NB4 (cell line): ENCODE data around the gene SMIM5.

Experiments used
- POLR2A ChIP-seq: IDR thresholded peaks from 2 replicates; pipeline ENCODE4 v1.6.1; 2011; ENCODE audit warnings: mild to moderate bottlenecking; ENCODE audit not compliant: insufficient read length; ENCODE audit errors: extremely low read depth
- TF ChIP-seq, protein P1 (sequence below): IDR thresholded peaks from 2 replicates; pipeline ENCODE4 v1.6.1; 2011; ENCODE audit warnings: low read depth, low read length
- TF ChIP-seq, protein P2 (sequence below): IDR thresholded peaks from one replicate; pipeline ENCODE4 v1.5.1; 2012; ENCODE audit warnings: low read depth, low read length

DNA sequence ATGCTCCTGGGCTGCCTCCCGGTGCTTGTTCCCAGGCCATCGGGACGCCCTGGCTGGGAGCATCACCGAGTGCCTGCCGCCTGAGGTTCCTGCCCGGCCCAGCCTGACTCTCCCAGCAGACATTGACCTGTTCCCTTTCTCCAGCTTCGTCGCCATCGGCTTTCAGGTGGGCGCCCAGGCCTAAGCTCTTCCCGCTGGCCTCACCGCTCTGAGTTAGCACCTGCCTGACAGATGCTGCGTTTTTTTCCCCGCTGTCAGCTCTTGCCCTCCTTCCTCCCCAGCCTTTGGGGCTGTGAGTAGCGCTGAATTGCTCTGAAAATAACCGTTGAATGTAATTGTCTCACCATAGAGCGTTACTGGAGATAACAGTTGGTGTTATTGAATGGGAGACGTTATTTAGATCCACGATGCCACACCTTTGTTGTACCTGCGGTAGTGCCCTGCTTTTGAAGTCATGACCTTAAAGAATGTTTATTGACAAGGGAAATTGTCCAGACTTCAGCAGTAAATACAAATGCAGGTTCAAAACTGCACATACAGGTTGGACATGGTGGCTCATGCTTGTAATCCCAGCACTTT lies 21.3 kb upstream of the SMIM5 start:
- no peak for TF ChIP-seq POLR2A
- TF ChIP-seq, protein P1, sequence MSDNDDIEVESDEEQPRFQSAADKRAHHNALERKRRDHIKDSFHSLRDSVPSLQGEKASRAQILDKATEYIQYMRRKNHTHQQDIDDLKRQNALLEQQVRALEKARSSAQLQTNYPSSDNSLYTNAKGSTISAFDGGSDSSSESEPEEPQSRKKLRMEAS: no peak
- TF ChIP-seq, protein P2, sequence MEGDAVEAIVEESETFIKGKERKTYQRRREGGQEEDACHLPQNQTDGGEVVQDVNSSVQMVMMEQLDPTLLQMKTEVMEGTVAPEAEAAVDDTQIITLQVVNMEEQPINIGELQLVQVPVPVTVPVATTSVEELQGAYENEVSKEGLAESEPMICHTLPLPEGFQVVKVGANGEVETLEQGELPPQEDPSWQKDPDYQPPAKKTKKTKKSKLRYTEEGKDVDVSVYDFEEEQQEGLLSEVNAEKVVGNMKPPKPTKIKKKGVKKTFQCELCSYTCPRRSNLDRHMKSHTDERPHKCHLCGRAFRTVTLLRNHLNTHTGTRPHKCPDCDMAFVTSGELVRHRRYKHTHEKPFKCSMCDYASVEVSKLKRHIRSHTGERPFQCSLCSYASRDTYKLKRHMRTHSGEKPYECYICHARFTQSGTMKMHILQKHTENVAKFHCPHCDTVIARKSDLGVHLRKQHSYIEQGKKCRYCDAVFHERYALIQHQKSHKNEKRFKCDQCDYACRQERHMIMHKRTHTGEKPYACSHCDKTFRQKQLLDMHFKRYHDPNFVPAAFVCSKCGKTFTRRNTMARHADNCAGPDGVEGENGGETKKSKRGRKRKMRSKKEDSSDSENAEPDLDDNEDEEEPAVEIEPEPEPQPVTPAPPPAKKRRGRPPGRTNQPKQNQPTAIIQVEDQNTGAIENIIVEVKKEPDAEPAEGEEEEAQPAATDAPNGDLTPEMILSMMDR: no peak
